ENCODE measurements around the gene IL16.

GRCh38 chr15:81280696-81281455, 84.2 kb downstream of the IL16 start:
- TF ChIP-seq CTCF (IDR thresholded peaks at IDR 0.05) (no peak), POLR2A (IDR thresholded peaks at IDR 0.05) (no peak)
